NCI-H524 treated with DMSO at 0.1 percent for 48 hours (cell line): ENCODE results near the gene UBE2F.
"Not testable (repeated sequence)": the region's sequence is repeated elsewhere in the genome, so short reads cannot be mapped to it uniquely, and the experiment has no call there.

Source experiments
- DNase-seq: peaks from one replicate; lab custom pipeline; 2025; lab: John Stamatoyannopoulos, UW

UBE2F gene

GRCh38 chr2:238046725-238047270 lies 80.0 kb downstream of the UBE2F start:
- DNase-seq, result no peak

- no peak for DNase-seq
Measured at GRCh38 chr2:238053191-238053776, 86.5 kb downstream of the UBE2F start.

GRCh38 chr2:238055841-238056240 lies 89.0 kb downstream of the UBE2F start:
- no peak for DNase-seq

- DNase-seq, result not testable (repeated sequence)
Measured at GRCh38 chr2:238057696-238058575, 91.1 kb downstream of the UBE2F start.

- DNase-seq, result no peak
Measured at GRCh38 chr2:238059505-238059904, 92.7 kb downstream of the UBE2F start.

GRCh38 chr2:238060096-238060541 lies 93.3 kb downstream of the UBE2F start:
- no peak for DNase-seq

- DNase-seq, result peak; percentile 56
Measured at GRCh38 chr2:238060542-238061314, 93.9 kb downstream of the UBE2F start, which contains the start of gene SCLY. SCLY (plus strand) TSS chr2:238061001; CDS start chr2:238061055, 54 bp downstream.

- no peak for DNase-seq
Measured at GRCh38 chr2:238061315-238062202, 94.7 kb downstream of the UBE2F start.

- no peak for DNase-seq
Measured at GRCh38 chr2:238063414-238064189, 96.8 kb downstream of the UBE2F start.

GRCh38 chr2:238064376-238064775 lies 97.6 kb downstream of the UBE2F start:
- no peak for DNase-seq

- DNase-seq, result no peak
Measured at GRCh38 chr2:238065071-238065846, 98.4 kb downstream of the UBE2F start.

GRCh38 chr2:238066218-238066617 lies 99.4 kb downstream of the UBE2F start:
- DNase-seq, result no peak

GRCh38 chr2:238066718-238067117 lies 99.9 kb downstream of the UBE2F start:
- DNase-seq, result not testable (repeated sequence)

GRCh38 chr2:238067939-238068338 lies 101.1 kb downstream of the UBE2F start:
- DNase-seq, result no peak

GRCh38 chr2:238069021-238069709 lies 102.4 kb downstream of the UBE2F start:
- no peak for DNase-seq

GRCh38 chr2:238069877-238070276 lies 103.1 kb downstream of the UBE2F start:
- no peak for DNase-seq

- no peak for DNase-seq
Measured at GRCh38 chr2:238075397-238075796, 108.6 kb downstream of the UBE2F start.

GRCh38 chr2:238077292-238077691 lies 110.5 kb downstream of the UBE2F start:
- no peak for DNase-seq

- DNase-seq, result no peak
Measured at GRCh38 chr2:238079874-238080327, 113.1 kb downstream of the UBE2F start.
